Fibroblast of the aortic adventitia (primary cell): ENCODE results near the gene CAMTA1. TPM values are rescaled to one million over a fixed set of nuclear protein-coding genes. Genes with fewer than 3 reads are reported as not detected.

Experiments
- DNase-seq: peaks from one replicate; pipeline ENCODE4 v3.0.0-alpha.2; 2010; ENCODE audit warnings: low read depth
- H3K4me3 ChIP-seq: 2 replicates; pipeline ENCODE4 v1.5.1; 2011; ENCODE audit warnings: low read depth, mild to moderate bottlenecking, control low read depth, low read length, moderate library complexity
- CTCF ChIP-seq: IDR thresholded peaks from 2 replicates; pipeline ENCODE4 v1.5.1; 2011; ENCODE audit warnings: mild to moderate bottlenecking, low read length, control low read depth, inconsistent platforms; ENCODE audit not compliant: insufficient read depth
- total RNA-seq: library from RNA; depleted of rRNA; stranded (reverse); fragments of >200 nt; gene quantifications from 2 replicates; pipeline ENCODE4 v1.2.3, GENCODE V29; 2012; ENCODE audit warnings: low replicate concordance

Gene CAMTA1
- total RNA-seq, 1 donor, result 91.9 TPM

- no peak overlapping the region for H3K4me3 ChIP-seq
- no peak for TF ChIP-seq CTCF
- no peak for DNase-seq
Measured at GRCh38 chr1:7430047-7430608, 644.9 kb downstream of the CAMTA1 start.

- H3K4me3 ChIP-seq, result no peak overlapping the region
- peak; percentile 2 for DNase-seq
- no peak for TF ChIP-seq CTCF
Measured at GRCh38 chr1:7430691-7431090, 645.4 kb downstream of the CAMTA1 start.

GRCh38 chr1:7432102-7432899 lies 647.0 kb downstream of the CAMTA1 start:
- TF ChIP-seq CTCF, result no peak

GRCh38 chr1:7432900-7433380 lies 647.7 kb downstream of the CAMTA1 start:
- H3K4me3 ChIP-seq, result no peak overlapping the region
- DNase-seq, result no peak
- no peak for TF ChIP-seq CTCF

More at GRCh38 chr1:7432102-7432899, 647.0 kb downstream of the CAMTA1 start:
- no peak for DNase-seq
- no peak overlapping the region for H3K4me3 ChIP-seq

GRCh38 chr1:7434566-7434965 lies 649.3 kb downstream of the CAMTA1 start:
- TF ChIP-seq CTCF, result no peak
- no peak for DNase-seq
- no peak overlapping the region for H3K4me3 ChIP-seq

DNA sequence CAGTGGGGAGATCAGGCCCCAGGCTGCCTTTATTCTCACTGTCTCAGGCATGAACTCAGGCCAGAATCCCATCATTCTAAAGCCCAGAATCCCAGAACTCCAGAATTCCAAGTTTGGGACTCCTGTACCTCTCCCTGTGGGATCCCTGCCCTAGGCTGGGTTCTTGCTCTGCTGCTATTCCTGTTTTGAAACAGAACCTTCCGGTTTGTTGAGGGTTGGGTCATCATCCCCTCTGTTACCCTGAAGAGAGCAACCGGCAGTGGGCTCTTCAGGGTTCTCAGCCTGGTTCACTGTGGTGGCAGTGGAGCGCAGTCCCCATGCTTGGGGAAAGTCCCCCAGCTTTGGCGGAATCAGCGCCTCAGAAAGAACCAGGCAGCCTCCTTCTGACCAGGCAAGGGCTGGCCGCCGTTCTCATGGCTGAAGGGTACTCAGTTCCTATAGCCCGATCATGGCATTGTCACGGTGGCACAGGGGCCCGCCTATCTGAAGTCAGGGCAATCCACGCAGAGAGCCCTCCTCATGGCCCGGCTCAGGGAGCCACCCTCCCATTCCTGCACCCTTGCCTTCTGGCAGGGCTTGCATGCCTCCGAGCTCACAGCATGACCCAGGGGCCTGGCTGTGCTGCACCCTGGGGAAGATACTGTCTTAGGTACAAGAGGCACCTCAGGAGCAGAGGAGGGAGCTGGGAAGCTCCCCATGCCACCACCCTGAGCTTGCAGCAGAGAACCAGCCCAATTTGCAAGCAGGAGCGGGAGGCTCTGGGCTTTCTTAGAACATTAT lies 650.2 kb downstream of the CAMTA1 start:
- TF ChIP-seq CTCF, result no peak
- DNase-seq, result no peak

More for the DNA sequence above, 650.2 kb downstream of the CAMTA1 start:
- H3K4me3 ChIP-seq, result no peak overlapping the region
